HEK293 (cell line): ENCODE results near the gene AQP9.
"Not testable (repeated sequence)": the region's sequence is repeated elsewhere in the genome, so short reads cannot be mapped to it uniquely, and the experiment has no call there.

Source experiments
- ATF2 ChIP-seq: fragments of 450-650 bp; formaldehyde crosslinking; IDR thresholded peaks from 2 replicates; pipeline ENCODE4 v1.5.1; 2016; ENCODE audit warnings: missing biosample characterization, missing genetic modification characterization, low read depth
- CTCF ChIP-seq: fragments of 450-650 bp; formaldehyde crosslinking; IDR thresholded peaks from 2 replicates; pipeline ENCODE4 v1.5.1; 2016; ENCODE audit warnings: missing biosample characterization, missing genetic modification characterization
- ELK4 ChIP-seq: IDR thresholded peaks from 2 replicates; pipeline ENCODE4 v1.6.1; 2011; ENCODE audit warnings: mild to moderate bottlenecking, low read depth, low read length, borderline replicate concordance
- KLF17 ChIP-seq: fragments of 450-650 bp; formaldehyde crosslinking; IDR thresholded peaks from 2 replicates; pipeline ENCODE4 v1.5.1; 2016; ENCODE audit warnings: missing biosample characterization, missing genetic modification characterization
- ZNF777 ChIP-seq: fragments of 450-650 bp; formaldehyde crosslinking; IDR thresholded peaks from 2 replicates; pipeline ENCODE4 v1.5.1; 2017; ENCODE audit warnings: missing biosample characterization, missing genetic modification characterization, borderline replicate concordance
- ZNF830 ChIP-seq: fragments of 450-650 bp; IDR thresholded peaks from 2 replicates; pipeline ENCODE4 v1.5.0; 2018; ENCODE audit warnings: missing biosample characterization, missing genetic modification characterization, low read depth, mild to moderate bottlenecking, moderate library complexity

GRCh38 chr15:58113358-58113757, 24.8 kb upstream of the AQP9 start:
- TF ChIP-seq CTCF; ZNF830 (tag by site-specific recombination); ZNF777 (tag by site-specific recombination); KLF17 (tag by site-specific recombination); ELK4; ATF2 (tag by site-specific recombination): not testable (repeated sequence)
